K562 (cell line): ENCODE measurements around the gene SLC17A2. TPM values are rescaled to one million over a fixed set of nuclear protein-coding genes. Genes with fewer than 3 reads are reported as not detected.
"Not testable (repeated sequence)": the region's sequence is repeated elsewhere in the genome, so short reads cannot be mapped to it uniquely, and the experiment has no call there.

Experiments used
- ATAC-seq: fragments of 200-7000 bp; cut with Tn5 transposase; 3 replicates; pipeline ENCODE4 v1.9.1; 2020; ENCODE audit warnings: moderate library complexity
- BruUV-seq: library from RNA; stranded (reverse); fragments of 400-500 nt; replicated peaks from 2 replicates; lab custom pipeline; 2021; lab: Mats Ljungman, UMichigan
- CTCF ChIA-PET: fragments of 300-600 bp; formaldehyde crosslinking; extraction: SDS; loops from one replicate; lab custom pipeline; 2021; ENCODE audit warnings: low intra/inter-chr PET ratio; lab: Yijun Ruan, JAX
- POLR2A ChIA-PET: fragments of 300-600, 350-650 bp; sonication (Branson Sonifier 250); formaldehyde crosslinking; extraction: SDS; loops from one replicate; lab custom pipeline; 2021; ENCODE audit warnings: antibody characterized with exemption, inconsistent platforms; lab: Yijun Ruan, JAX
- DNase-seq, 4 experiments: peaks; one replicate each; pipeline versions ENCODE4 v3.0.0 to v3.0.0-alpha.2; 2011 to 2018; ENCODE audit warnings: low spot score in 3 of 4, mixed read lengths in 3 of 4; ENCODE audit errors: extremely low read depth in 1 of 4
- FAIRE-seq: peaks from 2 replicates; lab custom pipeline; 2011; peaks lifted over from hg19 to GRCh38; lab: Jason Lieb, UNC
- H2AFZ ChIP-seq: 2 replicates; pipeline ENCODE4 v1.6.0; 2011; ENCODE audit warnings: low read depth, low read length, control low read depth, inconsistent platforms
- H3K27ac ChIP-seq: fragments of 200-600 bp; 3 replicates; pipeline ENCODE4 v1.8.0; 2011; ENCODE audit warnings: low read depth, mild to moderate bottlenecking, control low read depth, inconsistent platforms, low read length, moderate library complexity, mixed read lengths; ENCODE audit errors: extremely low read depth
- H3K27me3 ChIP-seq, 2 experiments: fragments of 300-600 bp in 1 of 2; 2 replicates in 1 of 2; 3 replicates in 1 of 2; pipeline versions ENCODE4 v1.6.0 to v1.8.0; 2011; ENCODE audit warnings: inconsistent platforms in 2 of 2, low read length in 2 of 2, mild to moderate bottlenecking in 1 of 2, mixed read lengths in 1 of 2, moderate library complexity in 1 of 2; ENCODE audit not compliant: control insufficient read depth in 2 of 2, insufficient read depth in 2 of 2
- H3K36me3 ChIP-seq: fragments of 300-600 bp; 3 replicates; pipeline ENCODE4 v1.8.0; 2011; ENCODE audit warnings: mild to moderate bottlenecking, low read length, inconsistent platforms; ENCODE audit not compliant: control insufficient read depth, insufficient read depth
- H3K4me1 ChIP-seq, 2 experiments: fragments of 200-600 bp in 1 of 2; replicated peaks in 1 of 2; 2 replicates in 1 of 2; 3 replicates in 1 of 2; pipeline versions ENCODE4 v1.5.1 to v1.8.0; 2011; ENCODE audit warnings: inconsistent platforms in 2 of 2, low read length in 2 of 2, mild to moderate bottlenecking in 1 of 2, mixed read lengths in 1 of 2, moderate library complexity in 1 of 2; ENCODE audit not compliant: control insufficient read depth in 2 of 2, insufficient read depth in 2 of 2
- H3K4me2 ChIP-seq: 2 replicates; pipeline ENCODE4 v1.6.1; 2011; ENCODE audit warnings: low read length, control low read depth, inconsistent platforms, mixed read lengths; ENCODE audit not compliant: insufficient read depth
- H3K4me3 ChIP-seq: fragments of 200-600 bp; sonication (generic), shearing (Covaris generic); 2 replicates; pipeline ENCODE4 v1.5.1; 2016; ENCODE audit warnings: control low read depth, inconsistent platforms
- H3K79me2 ChIP-seq: fragments of 200-600 bp; 3 replicates; pipeline ENCODE4 v1.8.0; 2011; ENCODE audit warnings: low read length, inconsistent platforms; ENCODE audit not compliant: control insufficient read depth, insufficient read depth
- H3K9ac ChIP-seq, 2 experiments: 2 replicates each; pipeline versions ENCODE4 v1.6.0 to v1.6.1; 2011; ENCODE audit warnings: low read depth in 2 of 2, low read length in 2 of 2, control low read depth in 1 of 2, inconsistent platforms in 1 of 2, mild to moderate bottlenecking in 1 of 2, mixed read lengths in 1 of 2; ENCODE audit not compliant: insufficient read depth in 1 of 2
- H3K9me1 ChIP-seq: one replicate; pipeline ENCODE4 v1.6.0; 2011; ENCODE audit warnings: inconsistent platforms, mild to moderate bottlenecking, low read length, moderate library complexity; ENCODE audit not compliant: control insufficient read depth, insufficient read depth
- H3K9me3 ChIP-seq: replicated peaks from 2 replicates; pipeline ENCODE4 v1.5.1; 2011; ENCODE audit warnings: low read depth, low read length, inconsistent platforms; ENCODE audit not compliant: control insufficient read depth, insufficient read depth
- H4K20me1 ChIP-seq: replicated peaks from 2 replicates; pipeline ENCODE4 v1.6.1; 2011; ENCODE audit warnings: low read length, inconsistent platforms, mixed read lengths; ENCODE audit not compliant: control insufficient read depth, insufficient read depth
- CREBBP ChIP-seq: IDR thresholded peaks from one replicate; pipeline ENCODE4 v1.6.1; 2012; ENCODE audit warnings: low read depth, mild to moderate bottlenecking, control low read depth, inconsistent platforms, low read length
- CREM ChIP-seq: IDR thresholded peaks from 2 replicates; pipeline ENCODE4 v1.6.1; 2014; ENCODE audit warnings: antibody characterized with exemption, low read depth
- ERF ChIP-seq: fragments of 450-650 bp; formaldehyde crosslinking; IDR thresholded peaks from 2 replicates; pipeline ENCODE4 v1.4.0; 2020; ENCODE audit warnings: mild to moderate bottlenecking, mixed read lengths
- JUND ChIP-seq, 2 experiments: IDR thresholded peaks; 2 replicates in 1 of 2; 3 replicates in 1 of 2; pipeline ENCODE4 v1.6.1; 2011; ENCODE audit warnings: borderline replicate concordance in 2 of 2, low read depth in 2 of 2, low read length in 2 of 2, improper control_type of control experiment in 1 of 2, missing biosample characterization in 1 of 2, missing genetic modification characterization in 1 of 2, missing genetic modification reagents in 1 of 2
- KLF1 ChIP-seq: fragments of 450-650 bp; IDR thresholded peaks from 2 replicates; pipeline ENCODE4 v1.6.1; 2016; ENCODE audit warnings: missing genetic modification characterization, missing compliant biosample characterization
- NFE2L1 ChIP-seq: fragments of 450-650 bp; IDR thresholded peaks from 2 replicates; pipeline ENCODE4 v1.6.1; 2016; ENCODE audit warnings: missing genetic modification characterization, low read depth, mild to moderate bottlenecking, missing compliant biosample characterization, moderate library complexity, borderline replicate concordance
- ZKSCAN8 ChIP-seq: fragments of 200-800 bp; sonication (Bioruptor generic); IDR thresholded peaks from 2 replicates; pipeline ENCODE4 v1.6.1; 2016; ENCODE audit warnings: missing genetic modification characterization, missing compliant biosample characterization
- ZNF740 ChIP-seq, 3 experiments: fragments of 200-800 bp in 1 of 3; sonication (Bioruptor generic) in 1 of 3; sonication (generic) in 1 of 3; formaldehyde crosslinking in 1 of 3; IDR thresholded peaks; 2 replicates each; pipeline versions ENCODE4 v1.6.1 to v1.8.0; 2016 to 2022; ENCODE audit warnings: mild to moderate bottlenecking in 2 of 3, missing compliant biosample characterization in 2 of 3, missing genetic modification characterization in 2 of 3, missing genetic modification reagents in 1 of 3
- WGBS: fragments of 100-300 bp; shearing (Covaris generic); methylation state at CpG from one replicate; pipeline ENCODE4 v1.1.6; 2016; ENCODE audit warnings: low coverage, mixed read lengths; ENCODE audit not compliant: insufficient coverage; ENCODE audit errors: missing lambda C conversion rate; 5-methylcytosine and 5-hydroxymethylcytosine counted together
- in situ Hi-C: fragments of 300-500 bp; cut with MboI; formaldehyde crosslinking; loops from 4 replicates; pipeline ENCODE4 v1.15.0; 2018; ENCODE audit warnings: inconsistent platforms, mixed read lengths
- intact Hi-C: fragments of 100-400 bp; cut with micrococcal nuclease; formaldehyde crosslinking; loops from 2 replicates; pipeline ENCODE4 v1.14.2; 2022
- polyA plus RNA-seq, 8 experiments: library from polyadenylated mRNA; depleted of rRNA in 4 of 8; stranded (reverse) in 5 of 8; unstranded in 3 of 8; fragments of >200 nt; fragmentation: Nextera tagmentation in 2 of 8; fragmentation: Illumina TruSeq in 1 of 8; extraction: Ambion mirVana in 2 of 8; extraction: Trizol in 1 of 8; gene quantifications; 2 replicates each; pipeline versions ENCODE4 v1.2.1 to v1.2.3, GENCODE V29; 2011 to 2014; ENCODE audit warnings: inconsistent platforms in 1 of 8, missing spikeins in 1 of 8
- total RNA-seq, 7 experiments: library from RNA; depleted of rRNA in 6 of 7; stranded (reverse); fragments of >200 nt in 6 of 7; fragmentation: Illumina TruSeq in 2 of 7; extraction: Trizol in 2 of 7; gene quantifications; 2 replicates each; pipeline versions ENCODE4 v1.2.1 to v1.2.3, GENCODE V29; 2011 to 2021; ENCODE audit warnings: low replicate concordance in 1 of 7
- TF ChIP-seq, protein P1 (sequence below), 2 experiments: IDR thresholded peaks; 2 replicates each; pipeline ENCODE4 v1.6.1; 2011; ENCODE audit warnings: borderline replicate concordance in 1 of 2, control low read depth in 1 of 2, low read depth in 1 of 2, low read length in 1 of 2, mild to moderate bottlenecking in 1 of 2, mixed read lengths in 1 of 2, moderate library complexity in 1 of 2; ENCODE audit not compliant: insufficient read depth in 1 of 2, insufficient read length in 1 of 2, poor library complexity in 1 of 2, severe bottlenecking in 1 of 2; ENCODE audit errors: extremely low read depth in 1 of 2

SLC17A2 gene
- total and polyA plus RNA-seq, 9 of the 15 experiments (the other 6 are each of a cell fraction or from before 2014, with no cell fraction given) = not detected

- intact Hi-C loops, ATAC-seq, CTCF ChIA-PET: not testable (repeated sequence)
Observed at GRCh38 chr6:25947492-25947891, 17.0 kb upstream of the SLC17A2 start.

DNA sequence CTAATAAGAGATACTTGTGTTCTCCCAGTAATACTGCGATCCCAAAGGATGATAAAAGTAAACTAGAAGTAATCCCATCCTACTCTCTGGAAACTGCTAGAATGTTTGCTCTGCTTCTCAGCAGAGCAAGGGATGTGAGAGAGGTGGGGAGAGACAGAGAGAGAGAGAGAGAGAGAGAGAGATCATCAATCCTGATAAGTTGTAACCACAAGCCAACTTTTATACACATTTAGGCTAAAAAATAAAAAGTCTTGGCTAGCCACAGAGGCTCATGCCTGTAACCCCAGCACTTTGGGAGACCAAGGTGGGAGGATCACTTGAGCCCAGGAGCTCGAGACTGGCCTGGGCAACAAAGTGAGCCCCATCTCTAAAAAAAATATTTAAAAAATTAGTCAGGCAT, 16.1 kb upstream of the SLC17A2 start:
- in situ Hi-C loops = no loop called here
- 43% methylated on average over 2 of the region's 2 CpGs for WGBS
- H3K9me1 ChIP-seq = no peaks in the 10 kb centered on the region
- H3K27me3 ChIP-seq = no peaks in the 10 kb centered on the region
- DNase-seq (no peak), ATAC-seq (no peak), FAIRE-seq (no peak)
- no peaks in the 10 kb centered on the region for H4K20me1 ChIP-seq
- CTCF ChIA-PET = no interaction called here
- H3K4me1 ChIP-seq = no peaks in the 10 kb centered on the region
- H3K79me2 ChIP-seq = no peaks in the 10 kb centered on the region
- POLR2A ChIA-PET = no interaction called here
- no peaks in the 10 kb centered on the region for H3K36me3 ChIP-seq
- H3K9ac ChIP-seq = no peak overlapping the region
- H3K9me3 ChIP-seq = peaks cover 3% of the 10 kb centered on the region; the same call in 1 of the 2 replicates
- BruUV-seq = no TSS peak
- no peak overlapping the region for H2AFZ ChIP-seq
- no peak overlapping the region for H3K4me2 ChIP-seq
- no peak overlapping the region for H3K4me3 ChIP-seq
- no peak overlapping the region for H3K27ac ChIP-seq
- intact Hi-C loops = no loop called here
- no peak for TF ChIP-seq ZNF740 (CRISPR knock-in tag; IDR thresholded peaks at IDR 0.05)
- no peak for TF ChIP-seq ZNF740 (tag; IDR thresholded peaks at IDR 0.05)
- no peak for TF ChIP-seq CREBBP
- no peak for TF ChIP-seq ERF
- TF ChIP-seq JUND (IDR thresholded peaks at IDR 0.05; ENCODE audit: borderline replicate concordance, low read depth, low read length) = no peak
- no peak for TF ChIP-seq JUND (tag; IDR thresholded peaks at IDR 0.05; ENCODE audit: borderline replicate concordance, low read depth, low read length)
- TF ChIP-seq, protein P1, sequence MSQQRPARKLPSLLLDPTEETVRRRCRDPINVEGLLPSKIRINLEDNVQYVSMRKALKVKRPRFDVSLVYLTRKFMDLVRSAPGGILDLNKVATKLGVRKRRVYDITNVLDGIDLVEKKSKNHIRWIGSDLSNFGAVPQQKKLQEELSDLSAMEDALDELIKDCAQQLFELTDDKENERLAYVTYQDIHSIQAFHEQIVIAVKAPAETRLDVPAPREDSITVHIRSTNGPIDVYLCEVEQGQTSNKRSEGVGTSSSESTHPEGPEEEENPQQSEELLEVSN (IDR thresholded peaks at IDR 0.05; ENCODE audit: borderline replicate concordance in 1 of 2, extremely low read depth in 1 of 2, insufficient read depth in 1 of 2, insufficient read length in 1 of 2, low read depth in 1 of 2, low read length in 1 of 2, poor library complexity in 1 of 2, severe bottlenecking in 1 of 2) = no peak
- TF ChIP-seq ZKSCAN8 (CRISPR knock-in tag) = no peak
- TF ChIP-seq CREM = no peak
- TF ChIP-seq KLF1 (tag) = no peak
- no peak for TF ChIP-seq NFE2L1 (tag)

More at GRCh38 chr6:25947492-25947891, 17.0 kb upstream of the SLC17A2 start:
- in situ Hi-C loops, H3K4me3 ChIP-seq, H3K36me3 ChIP-seq, FAIRE-seq, H3K79me2 ChIP-seq, H2AFZ ChIP-seq, BruUV-seq, H4K20me1 ChIP-seq, H3K9me1 ChIP-seq, H3K9me3 ChIP-seq, POLR2A ChIA-PET, H3K27ac ChIP-seq, H3K4me2 ChIP-seq, H3K27me3 ChIP-seq, H3K4me1 ChIP-seq, H3K9ac ChIP-seq, DNase-seq: not testable (repeated sequence)
- 41% methylated on average over 3 of the region's 3 CpGs for WGBS
